Activated CD8-positive, alpha-beta memory T cell treated with anti-CD3 and anti-CD28 coated beads, Interleukin-2, amount 10 ng/mL, durations not matched to agents 7 days and 5 days (primary cell): ENCODE measurements around the gene LASP1. TPM values are rescaled to one million over a fixed set of nuclear protein-coding genes. Genes with fewer than 3 reads are reported as not detected.
A peak's percentile ranks its signal among the peaks of the same experiment; 100 is the strongest.
"Not testable (repeated sequence)": the region's sequence is repeated elsewhere in the genome, so short reads cannot be mapped to it uniquely, and the experiment has no call there.

ENCODE experiments used
- ATAC-seq: fragments of 150-1000 bp; cut with Tn5 transposase; one replicate; pipeline ENCODE4 v1.10.0; 2021; ENCODE audit warnings: moderate library complexity
- CTCF ChIA-PET: fragments of 350-600 bp; sonication (Branson Sonifier 250); formaldehyde crosslinking; loops from one replicate; lab custom pipeline; 2021; ENCODE audit warnings: antibody characterized with exemption; lab: Charles Lee
- DNase-seq: peaks from one replicate; pipeline ENCODE4 v3.0.0-alpha.2; 2020
- H3K27ac Mint-ChIP-seq: one replicate; pipeline ENCODE4 v1.8.0; 2021; ENCODE audit warnings: mild to moderate bottlenecking, mixed read lengths
- H3K27me3 Mint-ChIP-seq: one replicate; pipeline ENCODE4 v1.8.0; 2021; ENCODE audit warnings: mixed read lengths
- H3K36me3 Mint-ChIP-seq: one replicate; pipeline ENCODE4 v1.8.0; 2021; ENCODE audit warnings: mild to moderate bottlenecking, mixed read lengths
- H3K4me1 Mint-ChIP-seq: one replicate; pipeline ENCODE4 v1.8.0; 2021; ENCODE audit warnings: mixed read lengths
- H3K4me3 Mint-ChIP-seq: one replicate; pipeline ENCODE4 v1.8.0; 2021; ENCODE audit warnings: mild to moderate bottlenecking, moderate library complexity, mixed read lengths
- H3K9me3 Mint-ChIP-seq: one replicate; pipeline ENCODE4 v1.8.0; 2022; ENCODE audit warnings: low read depth, mixed read lengths
- total RNA-seq, 2 experiments: library from RNA; stranded (reverse); gene quantifications; one replicate each; pipeline ENCODE4 v1.2.3, GENCODE V29; 2021

Gene LASP1
- total RNA-seq, 2 experiments from 2014 or later = 208 to 239 TPM

GRCh38 chr17:38907930-38908675, 38.2 kb downstream of the LASP1 start:
- DNase-seq (no peak), ATAC-seq (no peak)
- H3K9me3 Mint-ChIP-seq = no peaks in the 10 kb centered on the region
- H3K27ac Mint-ChIP-seq = peak overlapping the region; percentile 7
- H3K27me3 Mint-ChIP-seq = no peaks in the 10 kb centered on the region
- CTCF ChIA-PET = interaction anchor here (1.1 to 2.7 kb wide), 5 partner anchors 15 to 262 kb away, joined by 3 to 9 read pairs (median 5); partner anchors contain the start of gene LASP1
- H3K36me3 Mint-ChIP-seq = peaks cover 31% of the 10 kb centered on the region
- peaks cover 19% of the 10 kb centered on the region for H3K4me1 Mint-ChIP-seq
- H3K4me3 Mint-ChIP-seq = no peak overlapping the region

GRCh38 chr17:38908676-38909181, 38.9 kb downstream of the LASP1 start:
- ATAC-seq (no peak), DNase-seq (no peak)
- CTCF ChIA-PET = interaction anchor here (1.7 kb wide), 1 partner anchor 10 kb away, joined by 4 read pairs; no protein-coding TSS in a partner anchor
- Mint-ChIP-seq H3K4me3 (no peak overlapping the region), H3K27ac (peak overlapping the region; percentile 7), H3K36me3 (peaks cover 27% of the 10 kb centered on the region), H3K4me1 (peaks cover 18% of the 10 kb centered on the region), H3K9me3 (no peaks in the 10 kb centered on the region), H3K27me3 (no peaks in the 10 kb centered on the region)

GRCh38 chr17:38910325-38910724, 40.5 kb downstream of the LASP1 start:
- no peaks in the 10 kb centered on the region for H3K9me3 Mint-ChIP-seq
- H3K27me3 Mint-ChIP-seq = no peaks in the 10 kb centered on the region
- DNase-seq = no peak
- no peak overlapping the region for H3K4me3 Mint-ChIP-seq
- peaks cover 21% of the 10 kb centered on the region for H3K4me1 Mint-ChIP-seq
- ATAC-seq = no peak
- peaks cover 21% of the 10 kb centered on the region for H3K36me3 Mint-ChIP-seq
- no peak overlapping the region for H3K27ac Mint-ChIP-seq
- CTCF ChIA-PET = interaction anchor here (0.8 to 1.7 kb wide), 3 partner anchors 12 to 15 kb away, joined by 3 to 4 read pairs (median 4); partner anchors contain the start of gene LASP1NB

GRCh38 chr17:38911081-38911730, 41.3 kb downstream of the LASP1 start:
- ATAC-seq = no peak
- H3K27ac Mint-ChIP-seq = no peak overlapping the region
- H3K27me3 Mint-ChIP-seq = no peaks in the 10 kb centered on the region
- CTCF ChIA-PET = interaction anchor here (0.7 to 1.3 kb wide), 2 partner anchors 11 to 14 kb away, joined by 3 to 4 read pairs; partner anchors contain the start of gene LASP1NB
- peaks cover 20% of the 10 kb centered on the region for H3K36me3 Mint-ChIP-seq
- H3K9me3 Mint-ChIP-seq = no peaks in the 10 kb centered on the region
- H3K4me3 Mint-ChIP-seq = no peak overlapping the region
- H3K4me1 Mint-ChIP-seq = peaks cover 15% of the 10 kb centered on the region
- no peak for DNase-seq

GRCh38 chr17:38911731-38912081, 41.8 kb downstream of the LASP1 start:
- peaks cover 20% of the 10 kb centered on the region for H3K36me3 Mint-ChIP-seq
- H3K9me3 Mint-ChIP-seq, H3K4me3 Mint-ChIP-seq, DNase-seq, H3K27ac Mint-ChIP-seq, CTCF ChIA-PET, H3K27me3 Mint-ChIP-seq, ATAC-seq: not testable (repeated sequence)
- peaks cover 15% of the 10 kb centered on the region for H3K4me1 Mint-ChIP-seq

GRCh38 chr17:38912221-38912813, 42.5 kb downstream of the LASP1 start:
- ATAC-seq (no peak), DNase-seq (no peak)
- Mint-ChIP-seq H3K27ac (peak overlapping the region; percentile 21), H3K4me1 (peaks cover 15% of the 10 kb centered on the region), H3K36me3 (peaks cover 23% of the 10 kb centered on the region), H3K27me3 (no peaks in the 10 kb centered on the region), H3K4me3 (no peak overlapping the region), H3K9me3 (no peaks in the 10 kb centered on the region)
- CTCF ChIA-PET = no interaction called here

GRCh38 chr17:38914741-38915638, 45.1 kb downstream of the LASP1 start:
- H3K9me3 Mint-ChIP-seq = no peaks in the 10 kb centered on the region
- no peaks in the 10 kb centered on the region for H3K27me3 Mint-ChIP-seq
- no peak for ATAC-seq
- peaks cover 13% of the 10 kb centered on the region for H3K4me1 Mint-ChIP-seq
- H3K4me3 Mint-ChIP-seq = no peak overlapping the region
- peak; percentile 38 for DNase-seq
- peaks cover 31% of the 10 kb centered on the region for H3K36me3 Mint-ChIP-seq
- H3K27ac Mint-ChIP-seq = peak overlapping the region; percentile 39
- CTCF ChIA-PET = no interaction called here

GRCh38 chr17:38915639-38915995, 45.8 kb downstream of the LASP1 start:
- DNase-seq = peak; percentile 15
- CTCF ChIA-PET = no interaction called here
- peaks cover 13% of the 10 kb centered on the region for H3K4me1 Mint-ChIP-seq
- H3K9me3 Mint-ChIP-seq = no peaks in the 10 kb centered on the region
- H3K27me3 Mint-ChIP-seq = no peaks in the 10 kb centered on the region
- no peak overlapping the region for H3K4me3 Mint-ChIP-seq
- H3K27ac Mint-ChIP-seq = no peak overlapping the region
- ATAC-seq = no peak
- H3K36me3 Mint-ChIP-seq = peaks cover 33% of the 10 kb centered on the region

GRCh38 chr17:38916771-38917170, 46.9 kb downstream of the LASP1 start:
- DNase-seq = no peak
- Mint-ChIP-seq H3K36me3 (peaks cover 36% of the 10 kb centered on the region), H3K27me3 (no peaks in the 10 kb centered on the region)

GRCh38 chr17:38917259-38917658, 47.4 kb downstream of the LASP1 start:
- peak; percentile 26 for DNase-seq
- H3K27me3 Mint-ChIP-seq = no peaks in the 10 kb centered on the region
- peaks cover 17% of the 10 kb centered on the region for H3K4me1 Mint-ChIP-seq
- H3K27ac Mint-ChIP-seq = peak overlapping the region; percentile 57
- no peak overlapping the region for H3K4me3 Mint-ChIP-seq
- CTCF ChIA-PET = interaction anchor here (1.0 to 1.5 kb wide), 5 partner anchors 8 to 248 kb away, joined by 3 to 6 read pairs (median 3); partner anchors contain the start of gene LASP1NB
- no peak for ATAC-seq
- H3K36me3 Mint-ChIP-seq = peaks cover 36% of the 10 kb centered on the region
- H3K9me3 Mint-ChIP-seq = no peaks in the 10 kb centered on the region

More at GRCh38 chr17:38916771-38917170, 46.9 kb downstream of the LASP1 start:
- Mint-ChIP-seq H3K27ac (peak overlapping the region; percentile 57), H3K4me1 (peaks cover 17% of the 10 kb centered on the region), H3K9me3 (no peaks in the 10 kb centered on the region), H3K4me3 (no peak overlapping the region)
- ATAC-seq = no peak
- CTCF ChIA-PET = interaction anchor here (1.0 to 1.5 kb wide), 5 partner anchors 9 to 248 kb away, joined by 3 to 6 read pairs (median 3); partner anchors contain the start of gene LASP1NB

- Mint-ChIP-seq H3K4me1 (peaks cover 15% of the 10 kb centered on the region), H3K27ac (no peak overlapping the region), H3K9me3 (no peaks in the 10 kb centered on the region), H3K27me3 (no peaks in the 10 kb centered on the region), H3K4me3 (no peak overlapping the region), H3K36me3 (peaks cover 34% of the 10 kb centered on the region)
- DNase-seq = peak; percentile 40
- CTCF ChIA-PET = interaction anchor here (1.2 kb wide), 1 partner anchor 47 kb away, joined by 3 read pairs; no protein-coding TSS in a partner anchor
- ATAC-seq = no peak
Observed at GRCh38 chr17:38918129-38918913, 48.5 kb downstream of the LASP1 start.

- peaks cover 33% of the 10 kb centered on the region for H3K36me3 Mint-ChIP-seq
- DNase-seq = no peak
- H3K4me3 Mint-ChIP-seq = no peak overlapping the region
- CTCF ChIA-PET = interaction anchor here (1.2 kb wide), 1 partner anchor 47 kb away, joined by 3 read pairs; no protein-coding TSS in a partner anchor
- H3K4me1 Mint-ChIP-seq = peaks cover 17% of the 10 kb centered on the region
- ATAC-seq = no peak
- H3K9me3 Mint-ChIP-seq = no peaks in the 10 kb centered on the region
- H3K27me3 Mint-ChIP-seq = no peaks in the 10 kb centered on the region
- no peak overlapping the region for H3K27ac Mint-ChIP-seq
Observed at GRCh38 chr17:38918916-38919315, 49.1 kb downstream of the LASP1 start.
